Stimulated activated CD4-positive, alpha-beta T cell treated with anti-CD3 and anti-CD28 coated beads, TNF-alpha, amount 100 ng/mL, for 48 hours (primary cell): Measurements from ENCODE around the gene SSR4.

ENCODE experiments used
- DNase-seq, 3 donors: peaks; one replicate each; pipeline ENCODE4 v3.0.0-alpha.2; 2020; ENCODE audit warnings: low read depth in 3 of 3

SSR4 gene

DNA sequence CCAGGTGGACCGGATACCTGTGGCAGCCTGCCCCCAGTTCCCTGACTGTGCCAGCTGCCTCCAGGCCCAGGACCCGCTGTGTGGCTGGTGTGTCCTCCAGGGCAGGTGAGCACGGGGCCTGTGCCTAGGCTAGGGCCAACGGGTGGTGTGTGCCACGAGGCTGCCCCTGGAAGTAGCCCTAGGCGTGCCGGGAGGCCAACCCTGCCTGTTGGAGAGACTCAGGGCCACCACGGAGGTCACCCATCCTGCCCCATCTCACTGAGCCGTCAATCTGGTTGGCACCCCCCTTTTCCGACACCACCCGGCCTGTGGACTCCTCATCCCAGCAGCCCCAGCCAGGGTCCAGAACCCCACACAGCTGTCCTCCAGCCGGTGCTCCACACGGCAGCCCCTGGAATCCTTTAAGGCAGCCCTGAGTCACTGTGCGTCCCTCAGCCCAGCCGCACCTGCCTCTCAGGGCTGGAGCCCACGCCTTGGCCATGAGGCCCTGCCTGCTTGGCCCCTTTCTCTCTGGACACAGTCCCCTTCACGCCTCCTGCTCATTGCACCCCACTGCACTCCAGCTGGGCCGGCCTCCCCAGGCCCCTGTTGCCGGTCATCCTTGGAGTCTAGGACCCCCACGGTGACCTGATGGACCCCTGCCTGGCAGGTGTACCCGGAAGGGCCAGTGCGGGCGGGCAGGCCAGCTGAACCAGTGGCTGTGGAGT, 25.2 kb upstream of the SSR4 start:
- no peak for DNase-seq

DNA sequence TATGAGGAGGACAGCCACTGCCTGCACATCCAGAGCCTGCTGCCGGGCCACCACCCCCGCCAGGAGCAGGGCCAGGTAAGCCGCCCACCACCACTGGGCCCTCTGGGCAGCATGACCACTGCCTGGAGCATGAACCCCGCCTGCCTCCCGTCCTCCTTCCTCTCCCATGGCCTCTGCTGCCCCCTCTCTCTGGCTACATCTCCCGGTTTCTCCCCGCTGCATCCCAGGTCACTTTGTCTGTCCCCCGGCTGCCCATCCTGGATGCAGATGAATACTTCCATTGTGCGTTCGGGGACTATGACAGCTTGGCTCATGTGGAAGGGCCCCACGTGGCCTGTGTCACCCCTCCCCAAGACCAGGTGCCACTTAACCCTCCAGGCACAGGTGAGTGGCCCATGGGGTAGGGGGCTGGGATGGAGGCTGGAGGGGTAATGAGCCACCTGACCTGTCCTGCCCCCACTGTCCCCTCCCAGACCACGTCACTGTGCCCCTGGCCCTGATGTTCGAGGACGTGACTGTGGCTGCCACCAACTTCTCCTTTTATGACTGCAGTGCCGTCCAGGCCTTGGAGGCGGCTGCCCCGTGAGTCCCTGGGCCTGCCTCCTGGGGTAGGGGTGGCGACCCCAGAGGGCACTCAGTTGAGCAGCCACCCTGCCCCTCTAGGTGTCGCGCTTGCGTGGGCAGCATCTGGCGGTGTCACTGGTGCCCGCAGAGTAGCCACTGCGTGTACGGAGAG, 24.4 kb upstream of the SSR4 start:
- DNase-seq: no peak

DNA sequence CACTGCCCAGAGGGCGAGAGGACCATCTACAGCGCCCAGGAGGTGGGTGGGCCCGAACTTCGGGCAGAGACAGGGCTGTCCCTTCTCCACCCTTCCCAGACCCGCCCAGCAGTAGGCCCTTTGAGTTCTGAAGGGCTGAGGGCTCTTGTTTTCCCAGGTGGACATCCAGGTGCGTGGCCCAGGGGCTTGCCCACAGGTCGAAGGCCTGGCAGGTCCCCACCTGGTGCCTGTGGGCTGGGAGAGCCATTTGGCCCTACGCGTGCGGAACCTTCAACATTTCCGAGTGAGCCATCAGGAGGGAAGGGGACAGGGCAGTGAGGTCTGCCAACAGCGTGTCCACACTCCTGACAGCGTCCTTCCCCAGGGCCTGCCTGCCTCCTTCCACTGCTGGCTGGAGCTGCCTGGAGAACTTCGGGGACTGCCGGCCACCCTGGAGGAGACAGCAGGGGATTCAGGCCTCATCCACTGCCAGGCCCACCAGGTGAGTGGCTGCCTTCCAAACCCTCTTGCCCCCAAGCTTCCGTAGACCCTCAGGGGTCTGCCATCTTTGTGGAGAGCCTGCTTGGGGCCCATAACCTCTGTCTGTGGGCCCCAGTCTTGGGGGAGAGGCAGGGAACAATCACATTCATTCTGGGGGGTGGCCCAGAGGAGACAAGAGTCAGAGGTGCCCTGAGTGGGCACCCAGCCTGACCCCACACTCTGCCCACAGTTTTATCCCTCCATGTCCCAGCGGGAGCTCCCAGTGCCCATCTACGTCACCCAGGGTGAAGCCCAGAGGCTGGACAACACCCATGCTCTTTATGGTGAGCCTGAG, 23.7 kb upstream of the SSR4 start:
- DNase-seq: no peak

DNA sequence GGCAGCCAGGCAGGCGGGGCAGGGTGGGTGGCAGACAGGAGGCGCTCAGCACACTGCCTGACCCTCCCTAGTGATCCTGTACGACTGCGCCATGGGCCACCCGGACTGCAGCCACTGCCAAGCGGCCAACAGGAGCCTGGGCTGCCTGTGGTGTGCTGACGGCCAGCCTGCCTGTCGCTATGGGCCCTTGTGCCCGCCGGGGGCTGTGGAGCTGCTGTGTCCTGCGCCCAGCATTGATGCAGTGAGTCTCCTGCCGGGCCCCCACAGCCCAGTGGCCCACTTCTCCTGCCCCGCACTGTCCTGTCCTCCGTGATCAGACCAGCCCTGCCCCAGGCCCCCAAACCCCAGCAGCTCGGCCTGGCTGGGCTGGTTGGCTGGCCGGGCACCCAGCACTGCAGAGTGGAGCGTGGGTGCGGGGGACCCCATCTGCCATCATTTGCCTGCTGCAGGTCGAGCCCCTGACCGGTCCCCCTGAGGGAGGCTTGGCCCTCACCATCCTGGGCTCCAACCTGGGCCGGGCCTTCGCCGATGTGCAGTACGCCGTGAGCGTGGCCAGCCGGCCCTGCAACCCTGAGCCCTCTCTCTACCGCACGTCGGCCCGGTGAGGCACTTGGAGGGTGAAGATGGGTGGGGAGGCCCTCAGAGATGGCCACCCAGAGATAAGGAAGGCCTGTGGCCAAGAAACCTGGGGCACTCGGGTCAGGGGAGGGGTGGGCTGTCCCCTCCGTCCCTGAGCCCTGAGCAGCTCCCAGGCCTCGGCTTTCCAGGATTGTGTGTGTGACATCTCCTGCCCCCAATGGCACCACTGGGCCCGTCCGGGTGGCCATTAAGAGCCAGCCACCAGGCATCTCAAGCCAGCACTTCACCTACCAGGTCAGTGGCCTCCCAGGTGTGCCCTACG, 22.8 kb upstream of the SSR4 start:
- no peak for DNase-seq

DNA sequence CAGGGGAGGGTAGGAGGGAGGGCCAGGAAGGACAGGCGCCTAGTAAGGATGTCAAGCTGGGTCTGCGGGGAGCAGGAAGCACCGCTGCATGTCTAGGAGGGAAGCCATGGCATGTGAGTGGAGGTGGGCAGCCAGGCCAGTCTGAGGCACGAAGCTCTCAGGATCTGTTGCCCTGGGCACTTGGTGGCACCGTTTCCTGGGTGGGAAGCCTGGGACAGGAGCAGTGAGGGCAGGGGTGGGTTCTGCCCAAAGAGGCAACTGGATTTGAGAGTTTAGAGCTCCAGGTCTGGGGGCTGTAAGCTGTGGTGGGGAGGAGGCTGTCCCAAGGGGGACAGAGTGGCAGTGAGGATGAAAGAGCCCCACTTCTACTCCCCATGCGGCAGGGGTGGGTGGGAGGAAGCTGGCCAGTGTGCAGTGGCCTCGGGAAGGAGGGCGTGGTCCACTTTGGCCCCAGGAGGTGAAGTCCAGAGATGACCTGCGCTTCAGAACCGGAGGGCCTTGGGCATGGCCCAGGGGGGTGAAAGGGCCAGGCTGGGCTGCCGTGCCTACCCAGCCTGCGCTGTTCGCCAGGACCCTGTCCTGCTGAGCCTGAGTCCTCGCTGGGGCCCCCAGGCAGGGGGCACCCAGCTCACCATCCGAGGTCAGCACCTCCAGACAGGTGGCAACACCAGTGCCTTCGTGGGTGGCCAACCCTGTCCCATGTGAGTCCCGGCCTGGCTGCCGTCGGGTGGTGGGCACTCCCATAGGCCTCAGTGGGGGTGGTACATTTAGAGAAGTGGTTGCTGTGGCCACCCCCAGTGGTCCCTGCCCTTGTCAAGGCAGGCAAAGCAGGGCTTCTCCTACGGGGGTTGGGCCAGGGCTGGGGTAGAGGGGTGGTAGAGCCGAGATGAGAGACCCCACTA, 21.9 kb upstream of the SSR4 start:
- no peak for DNase-seq

DNA sequence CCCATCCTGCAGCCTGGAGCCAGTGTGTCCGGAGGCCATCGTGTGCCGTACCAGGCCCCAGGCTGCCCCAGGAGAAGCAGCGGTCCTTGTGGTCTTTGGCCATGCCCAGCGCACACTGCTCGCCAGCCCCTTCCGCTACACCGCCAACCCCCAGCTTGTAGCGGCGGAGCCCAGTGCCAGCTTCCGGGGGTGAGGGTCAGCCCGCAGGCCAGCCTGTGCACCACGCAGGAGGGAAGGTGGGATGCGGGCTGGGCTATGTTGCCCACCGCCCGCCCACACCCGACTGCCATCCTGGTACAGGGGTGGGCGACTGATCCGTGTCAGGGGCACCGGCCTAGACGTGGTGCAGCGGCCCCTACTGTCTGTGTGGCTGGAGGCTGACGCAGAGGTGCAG, 21.3 kb upstream of the SSR4 start:
- no peak for DNase-seq

DNA sequence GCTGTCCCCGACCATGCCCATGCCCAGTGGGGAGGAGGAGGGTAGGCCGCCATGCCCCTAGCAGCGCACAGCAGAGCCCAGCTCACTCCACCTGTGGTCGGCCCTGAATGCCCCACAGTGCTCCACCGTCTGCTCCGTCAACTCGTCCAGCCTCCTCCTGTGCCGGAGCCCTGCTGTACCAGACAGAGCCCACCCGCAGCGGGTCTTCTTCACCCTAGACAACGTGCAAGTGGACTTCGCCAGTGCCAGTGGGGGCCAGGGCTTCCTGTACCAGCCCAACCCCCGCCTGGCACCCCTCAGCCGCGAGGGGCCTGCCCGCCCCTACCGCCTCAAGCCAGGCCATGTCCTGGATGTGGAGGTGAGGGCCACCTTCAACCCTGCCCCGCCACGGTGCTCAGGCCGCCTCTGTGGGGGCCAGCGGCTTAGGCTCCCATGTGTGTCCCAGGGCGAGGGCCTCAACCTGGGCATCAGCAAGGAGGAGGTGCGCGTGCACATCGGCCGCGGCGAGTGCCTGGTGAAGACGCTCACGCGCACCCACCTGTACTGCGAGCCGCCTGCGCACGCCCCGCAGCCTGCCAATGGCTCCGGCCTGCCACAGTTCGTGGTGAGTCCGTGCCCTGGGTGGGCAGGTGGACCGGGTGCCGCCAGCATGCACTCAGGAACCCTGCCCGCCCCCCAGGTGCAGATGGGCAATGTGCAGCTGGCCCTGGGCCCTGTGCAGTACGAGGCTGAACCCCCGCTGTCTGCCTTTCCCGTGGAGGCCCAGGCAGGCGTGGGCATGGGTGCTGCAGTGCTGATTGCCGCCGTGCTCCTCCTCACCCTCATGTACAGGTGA, 20.5 kb upstream of the SSR4 start:
- no peak for DNase-seq

DNA sequence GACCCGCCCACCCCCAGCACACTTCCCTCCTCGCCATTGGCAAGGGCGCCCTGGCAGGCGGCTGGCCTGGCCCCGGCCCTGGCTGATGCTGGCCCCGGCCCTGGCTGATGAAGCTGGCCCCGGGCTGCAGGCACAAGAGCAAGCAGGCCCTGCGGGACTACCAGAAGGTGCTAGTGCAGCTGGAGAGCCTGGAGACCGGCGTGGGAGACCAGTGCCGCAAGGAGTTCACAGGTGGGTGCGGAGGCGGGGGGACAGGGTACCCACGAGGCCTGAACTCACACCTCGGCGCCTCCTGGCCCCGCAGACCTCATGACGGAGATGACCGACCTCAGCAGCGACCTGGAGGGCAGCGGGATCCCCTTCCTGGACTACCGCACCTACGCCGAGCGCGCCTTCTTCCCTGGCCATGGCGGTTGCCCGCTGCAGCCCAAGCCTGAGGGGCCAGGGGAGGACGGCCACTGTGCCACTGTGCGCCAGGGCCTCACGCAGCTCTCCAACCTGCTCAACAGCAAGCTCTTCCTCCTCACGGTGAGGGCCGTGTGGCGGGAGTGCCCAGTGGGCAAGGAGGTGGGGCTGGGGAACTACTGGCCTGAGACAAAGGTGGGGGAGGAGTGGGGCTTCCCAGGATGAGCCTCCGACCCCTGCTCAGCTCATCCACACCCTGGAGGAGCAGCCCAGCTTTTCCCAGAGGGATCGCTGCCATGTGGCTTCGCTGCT, 19.7 kb upstream of the SSR4 start:
- DNase-seq: no peak

DNA sequence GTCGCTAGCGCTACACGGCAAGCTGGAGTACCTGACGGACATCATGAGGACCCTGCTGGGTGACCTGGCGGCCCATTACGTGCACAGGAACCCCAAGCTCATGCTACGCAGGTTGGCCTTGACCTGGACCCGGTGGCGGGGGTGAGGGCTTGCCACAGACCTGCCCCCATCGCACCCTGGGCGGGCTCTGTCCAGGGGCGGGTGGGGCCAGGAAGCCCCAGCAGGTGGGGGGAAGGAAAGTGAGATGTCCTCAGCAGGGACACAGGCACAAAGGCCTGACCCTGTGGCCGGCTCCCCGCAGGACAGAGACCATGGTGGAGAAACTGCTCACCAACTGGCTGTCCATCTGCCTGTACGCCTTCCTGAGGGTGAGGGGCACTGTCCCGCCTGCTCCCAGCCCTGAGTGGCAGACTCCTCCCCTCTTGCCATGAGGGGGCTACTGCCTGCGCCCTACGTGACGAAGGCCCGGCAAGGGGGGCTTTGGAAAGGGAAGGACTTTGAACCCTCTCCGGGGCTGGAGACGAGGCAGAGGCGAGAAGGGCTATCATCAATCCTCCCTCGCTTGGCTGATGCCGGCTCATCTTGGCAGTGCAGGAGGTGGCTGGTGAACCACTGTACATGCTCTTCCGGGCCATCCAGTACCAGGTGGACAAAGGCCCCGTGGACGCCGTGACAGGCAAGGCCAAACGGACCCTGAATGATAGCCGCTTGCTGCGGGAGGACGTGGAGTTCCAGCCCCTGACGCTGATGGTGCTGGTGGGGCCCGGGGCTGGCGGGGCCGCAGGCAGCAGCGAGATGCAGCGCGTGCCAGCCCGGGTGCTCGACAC, 19.0 kb upstream of the SSR4 start:
- no peak for DNase-seq

DNA sequence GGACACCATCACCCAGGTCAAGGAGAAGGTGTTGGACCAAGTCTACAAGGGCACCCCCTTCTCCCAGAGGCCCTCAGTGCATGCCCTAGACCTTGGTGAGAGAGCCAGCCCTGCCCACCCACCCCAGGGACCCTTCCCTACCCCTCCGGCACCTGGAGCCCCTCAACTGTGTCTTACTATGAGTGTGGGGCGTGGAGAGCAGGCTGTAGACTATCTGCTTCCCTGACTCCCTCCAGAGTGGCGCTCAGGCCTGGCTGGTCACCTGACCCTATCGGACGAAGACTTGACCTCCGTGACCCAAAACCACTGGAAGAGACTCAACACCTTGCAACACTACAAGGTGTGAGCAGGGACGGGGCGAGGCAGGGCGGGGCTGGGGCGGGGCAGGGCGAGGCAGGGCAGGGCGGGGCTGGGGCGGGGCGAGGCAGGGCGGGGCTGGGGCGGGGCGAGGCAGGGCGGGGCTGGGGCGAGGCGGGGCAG, 18.3 kb upstream of the SSR4 start:
- DNase-seq: no peak

DNA sequence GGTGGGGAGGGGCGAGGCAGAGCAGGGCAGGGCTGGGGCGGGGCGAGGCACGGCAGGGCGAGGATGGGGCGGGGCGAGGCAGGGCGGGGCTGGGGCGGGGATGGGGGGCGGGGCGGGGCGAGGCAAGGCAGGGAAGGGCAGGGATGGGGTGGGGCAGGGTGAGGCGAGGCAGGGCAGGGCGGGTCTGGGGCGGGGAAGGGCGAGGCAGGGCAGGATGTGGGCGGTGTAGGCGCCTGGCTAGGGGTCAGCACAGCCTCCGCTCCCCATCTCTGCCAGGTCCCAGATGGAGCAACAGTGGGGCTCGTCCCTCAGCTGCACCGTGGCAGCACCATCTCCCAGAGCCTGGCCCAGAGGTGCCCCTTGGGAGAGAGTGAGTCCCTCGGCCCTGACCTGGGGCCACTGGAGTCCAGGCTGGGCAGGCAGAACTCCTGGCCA, 17.8 kb upstream of the SSR4 start:
- DNase-seq: no peak

DNA sequence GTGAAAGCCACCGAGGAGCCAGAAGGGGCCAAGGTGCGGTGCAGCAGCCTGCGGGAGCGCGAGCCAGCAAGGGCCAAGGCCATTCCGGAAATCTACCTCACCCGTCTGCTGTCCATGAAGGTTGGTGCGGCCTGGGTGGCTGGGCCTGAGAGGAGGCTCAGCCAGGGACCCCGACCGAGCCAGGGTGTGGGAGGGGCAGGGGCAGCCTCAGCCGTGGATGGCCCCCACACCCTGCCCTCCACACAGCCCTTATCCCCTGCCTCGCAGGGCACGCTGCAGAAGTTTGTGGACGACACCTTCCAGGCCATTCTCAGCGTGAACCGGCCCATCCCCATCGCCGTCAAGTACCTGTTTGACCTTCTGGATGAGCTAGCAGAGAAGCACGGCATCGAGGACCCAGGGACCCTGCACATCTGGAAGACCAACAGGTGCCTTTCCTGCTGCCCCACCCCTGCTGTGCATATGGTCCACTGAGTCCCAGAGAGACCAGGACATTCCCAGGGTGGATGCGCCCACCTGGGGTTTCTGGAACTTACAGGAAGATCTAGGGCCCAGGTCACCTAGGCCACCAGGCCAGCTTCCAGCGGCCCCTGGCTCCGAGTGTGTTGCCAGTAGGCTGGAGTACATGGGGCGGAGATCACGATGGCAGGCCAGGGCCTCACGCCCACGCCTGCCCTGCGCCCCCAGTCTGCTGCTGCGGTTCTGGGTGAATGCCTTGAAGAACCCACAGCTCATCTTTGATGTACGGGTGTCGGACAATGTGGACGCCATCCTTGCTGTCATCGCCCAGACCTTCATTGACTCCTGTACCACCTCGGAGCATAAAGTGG, 17.0 kb upstream of the SSR4 start:
- DNase-seq: no peak

DNA sequence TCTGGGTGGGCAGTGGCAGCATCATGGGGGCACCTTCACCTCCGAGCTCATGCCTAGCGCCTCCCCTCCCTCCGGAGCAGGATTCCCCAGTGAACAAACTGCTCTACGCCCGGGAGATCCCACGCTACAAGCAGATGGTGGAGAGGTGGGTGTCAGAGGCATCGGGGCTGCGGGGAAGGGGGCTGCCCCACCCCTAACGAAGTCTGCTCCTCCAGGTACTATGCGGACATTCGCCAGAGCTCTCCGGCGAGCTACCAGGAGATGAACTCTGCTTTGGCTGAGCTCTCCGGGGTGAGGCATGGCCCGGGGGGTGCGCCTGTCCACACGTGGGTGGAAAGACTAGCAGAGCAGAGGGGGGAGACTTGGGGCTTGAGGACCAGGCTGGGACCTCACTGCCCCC, 16.3 kb upstream of the SSR4 start:
- no peak for DNase-seq

DNA sequence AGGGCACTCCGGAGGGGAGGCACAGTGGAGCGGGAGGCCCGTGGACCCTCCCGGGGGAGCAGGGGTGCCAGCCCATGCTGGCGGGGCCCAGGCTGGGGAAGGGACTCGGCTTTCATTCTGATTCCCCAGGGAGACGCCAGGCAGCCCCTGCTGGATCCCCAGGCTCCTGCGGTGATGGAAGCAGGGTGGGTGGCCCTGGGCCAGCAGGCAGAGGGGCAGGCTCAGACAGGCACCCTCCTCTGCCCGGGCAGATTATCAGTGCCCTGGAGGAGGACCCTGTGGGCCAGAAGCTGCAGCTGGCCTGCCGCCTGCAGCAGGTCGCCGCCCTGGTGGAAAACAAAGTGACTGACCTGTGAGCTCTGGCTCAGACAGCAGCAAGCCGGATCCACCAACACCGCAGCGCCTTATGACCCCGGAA, 15.8 kb upstream of the SSR4 start:
- no peak for DNase-seq

DNA sequence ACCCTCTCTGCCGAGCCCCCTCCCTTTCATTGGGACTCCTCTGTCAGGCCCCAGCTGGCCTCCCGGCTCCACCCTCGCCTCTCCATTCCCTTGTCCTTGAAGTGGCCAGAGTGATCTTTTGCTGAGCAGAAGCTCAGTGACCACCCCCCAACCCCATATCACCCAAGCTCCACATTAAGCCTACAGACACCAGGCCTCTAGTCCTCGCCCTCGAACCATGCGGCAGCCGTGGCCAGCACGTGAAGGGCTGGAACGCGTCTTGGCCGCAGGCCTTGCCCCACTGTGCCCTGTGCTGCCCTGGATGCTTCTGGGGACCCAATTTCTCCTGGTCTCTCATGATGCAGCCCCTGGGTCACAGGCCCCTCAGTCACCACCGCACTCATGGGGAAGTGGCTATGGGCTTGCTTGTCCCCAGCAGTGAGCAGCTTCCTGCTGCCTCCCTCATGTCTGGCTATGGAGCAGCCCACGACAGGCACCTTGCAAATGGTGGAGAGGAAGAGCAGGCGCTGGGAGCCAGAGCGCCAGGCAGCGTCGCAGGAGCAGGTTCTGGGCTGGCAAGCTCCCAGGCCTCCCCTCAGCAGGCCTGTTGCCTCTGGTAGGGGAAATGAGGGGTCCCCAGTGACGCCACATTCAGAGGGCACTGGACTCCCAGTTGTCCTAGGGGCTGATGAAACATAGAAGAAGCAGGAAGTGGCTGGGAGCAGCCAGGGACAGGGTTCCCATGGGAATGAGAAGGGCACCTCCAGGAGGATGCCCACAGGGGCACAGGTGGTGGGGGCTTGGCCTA, 14.4 kb upstream of the SSR4 start:
- no peak for DNase-seq
